SK-N-SH treated with all-trans-retinoic acid at 6 μM for 48 hours (cell line): ENCODE measurements around the gene SYNDIG1.

Source experiments
- ATAC-seq: fragments of 200-7000 bp; cut with Tn5 transposase; 3 replicates; pipeline ENCODE4 v1.9.1; 2020; ENCODE audit warnings: mild to moderate bottlenecking, moderate library complexity
- ARNTL ChIP-seq: fragments of 450-650 bp; formaldehyde crosslinking; IDR thresholded peaks from 2 replicates; pipeline ENCODE4 v1.5.0; 2020; ENCODE audit warnings: low read depth, mild to moderate bottlenecking, moderate library complexity, borderline replicate concordance
- CREB5 ChIP-seq: fragments of 250-450 bp; sonication (Bioruptor Pico); IDR thresholded peaks from 2 replicates; pipeline ENCODE4 v1.5.1; 2020; ENCODE audit warnings: low read depth, mild to moderate bottlenecking, moderate library complexity
- CSDC2 ChIP-seq: fragments of 250-450 bp; sonication (Bioruptor Pico); IDR thresholded peaks from 2 replicates; pipeline ENCODE4 v1.5.0; 2020; ENCODE audit warnings: mild to moderate bottlenecking, moderate library complexity
- ESRRG ChIP-seq: fragments of 250-450 bp; sonication (Bioruptor Pico); IDR thresholded peaks from 2 replicates; pipeline ENCODE4 v1.6.1; 2021; ENCODE audit warnings: mild to moderate bottlenecking
- GLIS3 ChIP-seq: fragments of 250-450 bp; sonication (Bioruptor Pico); IDR thresholded peaks from 2 replicates; pipeline ENCODE4 v1.5.0; 2020; ENCODE audit warnings: mild to moderate bottlenecking, moderate library complexity
- ISL1 ChIP-seq: fragments of 250-450 bp; sonication (Bioruptor Pico); IDR thresholded peaks from 2 replicates; pipeline ENCODE4 v2.1.2; 2022; ENCODE audit warnings: mild to moderate bottlenecking, moderate library complexity
- OSR1 ChIP-seq: fragments of 250-450 bp; sonication (Bioruptor Pico); IDR thresholded peaks from 2 replicates; pipeline ENCODE4 v1.8.0; 2022; ENCODE audit warnings: moderate library complexity, mild to moderate bottlenecking, inconsistent platforms
- PATZ1 ChIP-seq: fragments of 250-450 bp; sonication (Bioruptor Pico); IDR thresholded peaks from 2 replicates; pipeline ENCODE4 v1.8.0; 2020; ENCODE audit warnings: mild to moderate bottlenecking, moderate library complexity, borderline replicate concordance
- POU6F1 ChIP-seq: fragments of 250-450 bp; sonication (Bioruptor Pico); IDR thresholded peaks from 2 replicates; pipeline ENCODE4 v1.8.0; 2021; ENCODE audit warnings: low read depth, mild to moderate bottlenecking, moderate library complexity, borderline replicate concordance
- PPARA ChIP-seq: fragments of 250-450 bp; sonication (Bioruptor Pico); IDR thresholded peaks from 2 replicates; pipeline ENCODE4 v1.5.0; 2020; ENCODE audit warnings: mild to moderate bottlenecking, borderline replicate concordance
- RARB ChIP-seq: fragments of 250-450 bp; sonication (Bioruptor Pico); IDR thresholded peaks from 2 replicates; pipeline ENCODE4 v1.8.0; 2021; ENCODE audit warnings: mild to moderate bottlenecking, moderate library complexity
- SNAI2 ChIP-seq: fragments of 250-450 bp; sonication (Bioruptor Pico); IDR thresholded peaks from 2 replicates; pipeline ENCODE4 v1.5.0; 2020; ENCODE audit warnings: mild to moderate bottlenecking, moderate library complexity
- TCF4 ChIP-seq: fragments of 250-450 bp; sonication (Bioruptor Pico); IDR thresholded peaks from 2 replicates; pipeline ENCODE4 v1.8.0; 2021; ENCODE audit warnings: mild to moderate bottlenecking, moderate library complexity, borderline replicate concordance
- TSHZ2 ChIP-seq: fragments of 250-450 bp; sonication (Bioruptor Pico); IDR thresholded peaks from 2 replicates; pipeline ENCODE4 v1.5.0; 2020; ENCODE audit warnings: mild to moderate bottlenecking, moderate library complexity
- ZFP3 ChIP-seq: fragments of 250-450 bp; sonication (Bioruptor Pico); IDR thresholded peaks from 2 replicates; pipeline ENCODE4 v1.5.0; 2020; ENCODE audit warnings: mild to moderate bottlenecking, moderate library complexity
- ZNF565 ChIP-seq: fragments of 450-650 bp; formaldehyde crosslinking; conservative IDR thresholded peaks from 2 replicates; pipeline ENCODE4 v1.5.0; 2020; ENCODE audit warnings: low read depth, mild to moderate bottlenecking, moderate library complexity
- ZNF70 ChIP-seq: fragments of 450-650 bp; formaldehyde crosslinking; IDR thresholded peaks from 2 replicates; pipeline ENCODE4 v1.5.0; 2020; ENCODE audit warnings: mild to moderate bottlenecking, moderate library complexity

SYNDIG1 gene

GRCh38 chr20:24487240-24487639, 17.8 kb downstream of the SYNDIG1 start:
- TF ChIP-seq GLIS3: no peak
- TF ChIP-seq PPARA: no peak
- TF ChIP-seq ZNF565 (CRISPR knock-in tag): no peak
- no peak for TF ChIP-seq TCF4 (CRISPR knock-in tag)
- no peak for TF ChIP-seq ARNTL (CRISPR knock-in tag)
- no peak for TF ChIP-seq OSR1
- TF ChIP-seq SNAI2: no peak
- no peak for TF ChIP-seq CSDC2 (CRISPR knock-in tag)
- TF ChIP-seq ZNF70 (CRISPR knock-in tag): no peak
- TF ChIP-seq TSHZ2: no peak
- no peak for TF ChIP-seq CREB5 (CRISPR knock-in tag)
- TF ChIP-seq ISL1: no peak
- TF ChIP-seq ESRRG: no peak
- ATAC-seq: no peak

- TF ChIP-seq CSDC2 (CRISPR knock-in tag) (no peak), RARB (no peak), CREB5 (CRISPR knock-in tag) (no peak)
- no peak for ATAC-seq
Measured at GRCh38 chr20:24487648-24488047, 18.2 kb downstream of the SYNDIG1 start.

- no peak for ATAC-seq
- TF ChIP-seq GLIS3 (no peak), ZFP3 (no peak), CREB5 (CRISPR knock-in tag) (no peak), ESRRG (no peak)
- TF ChIP-seq, all 23 proteins: peak for 0
Measured at GRCh38 chr20:24488064-24488799, 18.8 kb downstream of the SYNDIG1 start.

GRCh38 chr20:24488800-24489175, 19.4 kb downstream of the SYNDIG1 start:
- TF ChIP-seq PPARA: no peak
- TF ChIP-seq ZNF70 (CRISPR knock-in tag): no peak
- TF ChIP-seq ESRRG: no peak
- TF ChIP-seq PATZ1 (CRISPR knock-in tag): no peak
- TF ChIP-seq ISL1: no peak
- no peak for TF ChIP-seq ZNF565 (CRISPR knock-in tag)
- no peak for TF ChIP-seq POU6F1 (CRISPR knock-in tag)
- no peak for ATAC-seq
